HG03064 (cell line): ENCODE data around the gene OR4D2.

ENCODE experiments used
- ATAC-seq: cut with Tn5 transposase; IDR thresholded peaks from one replicate; pipeline ENCODE4 v1.9.1; 2021; ENCODE audit warnings: low read depth; ENCODE audit not compliant: unreplicated experiment

Gene OR4D2

DNA sequence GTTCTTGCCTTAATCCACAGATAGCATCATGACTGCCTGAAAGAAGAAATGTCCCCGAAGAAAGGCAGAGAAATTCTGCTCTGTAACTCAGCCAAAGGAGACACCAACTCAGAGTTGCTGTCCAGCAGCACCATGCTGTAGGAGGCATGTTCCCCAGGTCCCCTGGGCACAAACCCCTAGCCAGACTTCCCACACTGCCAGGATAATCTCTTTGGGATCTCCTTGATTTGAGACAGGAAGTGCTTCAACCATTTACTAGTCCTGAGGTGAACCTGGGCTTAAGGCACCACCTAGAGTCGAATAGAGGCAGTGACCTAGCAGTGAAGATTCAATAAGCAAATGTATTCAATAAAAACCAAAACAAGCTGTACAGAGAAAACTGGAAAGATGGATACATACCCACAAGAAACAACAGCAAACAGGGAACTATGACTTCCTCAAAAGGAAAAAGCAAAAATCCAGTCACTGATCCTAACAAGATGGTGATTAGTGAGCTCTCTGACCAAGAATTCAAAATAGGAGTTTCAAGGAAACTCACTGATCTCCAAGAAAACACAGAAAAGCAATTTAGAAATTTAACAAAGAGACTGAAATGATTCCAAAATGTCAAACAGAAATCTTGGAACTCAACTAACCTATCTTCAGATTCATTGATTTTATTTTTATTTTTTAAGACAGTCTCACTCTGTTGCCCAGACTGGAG is 5.7 kb downstream of the OR4D2 start:
- no peak for ATAC-seq

DNA sequence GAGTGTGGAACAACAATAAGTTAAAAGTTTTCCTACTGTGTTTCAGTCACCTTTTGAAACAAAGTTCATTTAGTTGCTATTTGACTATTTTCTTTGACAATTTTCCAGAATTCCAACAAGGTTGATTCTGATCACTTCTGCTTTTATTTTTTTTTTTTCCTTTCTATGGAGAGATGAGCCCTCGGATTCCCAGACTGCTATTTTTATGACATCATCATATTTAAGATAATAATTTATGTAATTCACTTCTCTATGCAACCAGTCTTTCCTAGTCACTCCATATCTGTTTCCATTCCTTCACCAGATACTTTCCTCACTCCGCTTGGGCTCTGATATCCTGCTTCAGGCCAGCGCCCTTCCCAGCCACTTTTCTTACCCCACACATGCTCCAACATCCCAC is 8.1 kb downstream of the OR4D2 start:
- no peak for ATAC-seq

DNA sequence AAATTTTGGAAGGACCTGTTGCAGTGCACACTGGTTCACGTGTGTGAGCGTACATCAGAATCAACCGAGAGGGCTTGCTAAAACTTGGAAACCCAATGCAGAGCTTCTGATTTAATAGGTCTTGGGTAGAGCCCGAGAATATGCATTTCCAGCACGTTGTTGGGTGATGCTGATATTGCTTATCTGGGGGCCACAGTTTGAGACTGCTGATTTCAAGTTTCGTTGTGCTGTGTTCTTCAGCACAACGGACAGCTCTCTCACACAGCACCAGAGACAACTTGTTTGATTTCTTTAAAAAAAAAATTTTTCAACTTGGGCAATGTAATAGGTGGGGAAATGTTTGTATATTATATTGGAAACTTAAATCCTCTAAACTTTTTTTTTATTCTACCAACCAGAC is 9.4 kb downstream of the OR4D2 start:
- no peak for ATAC-seq

DNA sequence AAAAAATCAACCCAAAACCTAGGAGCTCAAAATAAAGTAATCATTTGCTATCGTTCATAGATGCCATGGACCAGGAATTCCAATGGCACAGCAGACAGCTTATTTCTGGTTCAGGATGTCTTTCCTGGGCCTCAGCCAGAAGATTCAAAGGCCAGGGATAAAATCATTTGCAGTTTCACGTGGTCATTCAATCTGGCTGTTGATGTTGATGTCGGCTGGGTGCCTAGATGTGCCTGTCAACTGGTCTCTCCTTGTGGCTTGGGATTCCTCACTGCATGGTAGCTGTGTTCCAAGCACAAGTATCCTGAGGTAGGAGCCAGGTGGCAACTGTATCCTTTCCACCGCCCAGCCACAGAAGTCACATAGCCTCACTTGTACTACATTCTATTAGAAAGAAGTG is 15.0 kb downstream of the OR4D2 start:
- no peak for ATAC-seq

DNA sequence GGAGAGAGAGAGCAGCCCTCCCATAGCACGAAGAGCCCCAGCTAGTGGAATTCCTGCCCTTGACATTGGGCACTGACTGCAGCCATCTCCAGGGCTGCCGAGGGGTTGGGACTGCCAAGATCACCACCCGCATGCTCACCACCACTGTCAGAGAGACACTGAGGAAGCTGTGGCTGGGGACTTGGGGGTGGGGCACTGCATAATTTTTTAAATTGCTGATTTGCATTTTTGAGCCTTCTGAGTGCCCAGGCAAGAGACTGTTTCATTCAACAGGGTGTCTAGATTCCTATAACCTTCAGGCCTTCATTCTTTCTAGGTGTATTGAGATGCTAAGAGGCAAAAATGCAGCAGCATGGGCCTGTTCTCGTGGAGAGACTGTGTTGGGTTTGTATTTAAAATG is 16.7 kb downstream of the OR4D2 start:
- ATAC-seq: no peak

DNA sequence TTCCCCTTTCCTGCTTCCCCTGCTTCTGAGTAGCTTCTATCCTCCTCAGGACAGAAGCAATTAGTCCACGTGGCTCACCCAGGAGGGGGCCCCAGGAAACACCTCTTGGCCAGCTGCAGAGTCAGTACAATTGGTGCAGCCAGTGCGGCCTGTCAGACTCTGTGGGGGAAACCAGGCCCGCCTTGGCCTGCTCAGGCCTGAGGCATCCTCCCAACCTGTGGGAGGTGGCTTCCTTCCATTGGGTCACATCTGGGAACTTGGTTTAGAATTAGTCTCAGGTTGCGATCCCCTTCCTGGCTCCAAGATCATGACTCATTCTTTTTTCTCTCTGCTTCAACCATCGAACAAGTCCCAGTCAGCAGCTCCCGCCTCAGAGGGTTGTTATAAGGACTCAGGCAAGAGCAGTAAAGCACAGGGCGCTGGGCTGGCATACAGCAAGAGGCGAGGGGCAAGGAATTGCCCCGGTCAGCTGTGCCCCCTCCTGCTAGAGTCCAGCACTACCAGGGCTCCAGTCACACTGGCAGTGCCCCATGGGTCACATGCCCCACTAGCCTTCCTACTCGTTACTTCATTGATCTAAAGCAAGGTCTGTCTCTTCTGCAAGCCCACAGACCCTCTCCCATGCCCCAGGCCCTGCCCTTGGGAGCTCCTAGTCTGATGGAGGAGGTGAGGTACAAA is 17.7 kb downstream of the OR4D2 start:
- ATAC-seq: no peak

DNA sequence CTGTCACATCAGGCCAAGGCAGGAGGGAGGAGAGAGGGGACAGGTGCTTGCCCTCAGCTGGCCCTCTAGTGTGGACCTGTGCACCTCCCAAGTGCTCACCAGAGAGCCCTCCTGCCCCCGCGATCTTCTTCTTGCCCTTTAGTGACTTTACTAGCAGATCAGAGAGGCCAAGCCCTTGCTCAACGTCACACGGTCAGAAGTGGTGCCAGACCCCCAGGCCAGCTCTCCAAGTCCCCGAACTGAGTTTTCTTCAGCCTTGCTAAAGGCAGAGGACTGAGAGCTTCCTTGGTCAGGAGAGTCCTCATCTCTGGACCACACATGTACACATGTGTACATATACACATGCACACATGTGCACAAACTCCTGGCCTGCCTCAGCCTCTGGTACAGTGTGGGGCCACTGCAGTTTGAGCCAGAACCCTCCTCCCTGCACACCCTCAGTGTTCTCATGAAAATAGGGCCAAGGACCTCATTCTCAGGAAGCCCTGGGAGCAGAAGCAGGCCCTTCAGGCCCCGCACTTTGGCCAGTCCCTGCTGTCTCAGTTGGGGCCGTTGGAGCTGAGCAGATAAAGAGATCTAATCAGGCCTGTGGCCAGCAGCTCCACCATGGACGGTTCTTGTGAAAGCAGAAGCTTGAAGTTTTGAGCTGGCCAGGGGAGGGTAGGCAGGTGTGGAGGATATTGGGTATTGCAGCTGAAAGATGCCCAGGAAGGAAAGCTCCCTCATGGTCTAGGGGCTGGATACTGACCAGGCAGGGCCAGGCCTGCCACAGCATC is 18.4 kb downstream of the OR4D2 start:
- no peak for ATAC-seq

DNA sequence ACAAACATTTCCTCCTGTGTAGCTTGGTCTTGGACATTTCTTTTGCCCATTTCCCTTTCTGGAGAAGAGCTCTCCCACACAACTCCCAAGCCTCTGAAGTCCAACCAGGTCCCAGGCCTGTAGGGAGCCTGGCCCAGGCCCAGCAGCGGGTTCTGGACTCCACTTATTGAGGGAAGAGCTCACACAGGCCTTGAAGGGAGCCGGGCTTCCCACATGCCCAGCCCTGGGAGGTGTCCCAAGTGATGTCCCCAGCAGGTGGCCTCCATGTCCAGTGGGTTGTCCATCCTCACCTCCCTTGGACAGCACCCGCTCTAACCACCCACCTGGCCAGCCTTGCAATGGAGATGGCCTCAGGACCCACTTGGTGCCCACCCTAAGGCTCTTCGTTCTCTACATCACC is 19.8 kb downstream of the OR4D2 start:
- no peak for ATAC-seq

DNA sequence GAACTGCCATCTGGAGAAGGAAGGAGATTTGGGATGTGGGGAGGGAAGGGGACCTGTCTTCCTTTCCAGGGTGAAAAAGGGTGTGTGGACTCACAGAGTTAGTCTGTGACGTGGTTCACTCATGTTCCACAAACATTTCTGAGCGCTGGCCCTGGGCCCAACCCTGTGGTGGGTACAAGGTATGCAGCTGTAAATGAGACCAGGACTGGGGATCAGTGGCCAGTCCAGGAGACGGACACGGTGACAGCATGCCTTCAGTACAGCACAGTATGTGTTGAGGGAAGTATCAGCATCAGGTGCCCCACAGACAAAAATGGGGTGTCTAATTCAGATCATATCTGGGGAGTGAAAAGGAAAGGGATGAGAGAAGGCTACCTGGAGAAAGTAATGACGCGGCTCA is 20.3 kb downstream of the OR4D2 start:
- ATAC-seq: no peak

DNA sequence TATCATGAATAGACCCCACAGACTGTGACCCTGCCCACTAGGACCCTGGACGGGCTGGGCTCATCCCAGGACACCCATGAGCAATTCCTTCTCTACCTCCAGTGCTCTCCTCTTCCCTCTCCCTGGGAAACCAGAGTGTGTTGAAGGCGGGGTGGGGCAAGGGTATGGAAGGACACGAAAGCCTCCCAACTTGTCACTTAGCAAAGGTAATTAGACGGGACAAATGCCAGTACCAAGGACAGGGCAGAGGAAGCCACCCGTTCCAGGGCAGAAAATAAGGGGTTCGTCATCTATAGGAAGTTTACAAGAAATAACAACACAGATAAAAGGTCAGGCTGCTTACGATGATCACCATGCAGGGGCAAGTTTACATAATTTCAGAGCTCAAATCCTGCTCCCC is 20.9 kb downstream of the OR4D2 start:
- ATAC-seq: no peak

DNA sequence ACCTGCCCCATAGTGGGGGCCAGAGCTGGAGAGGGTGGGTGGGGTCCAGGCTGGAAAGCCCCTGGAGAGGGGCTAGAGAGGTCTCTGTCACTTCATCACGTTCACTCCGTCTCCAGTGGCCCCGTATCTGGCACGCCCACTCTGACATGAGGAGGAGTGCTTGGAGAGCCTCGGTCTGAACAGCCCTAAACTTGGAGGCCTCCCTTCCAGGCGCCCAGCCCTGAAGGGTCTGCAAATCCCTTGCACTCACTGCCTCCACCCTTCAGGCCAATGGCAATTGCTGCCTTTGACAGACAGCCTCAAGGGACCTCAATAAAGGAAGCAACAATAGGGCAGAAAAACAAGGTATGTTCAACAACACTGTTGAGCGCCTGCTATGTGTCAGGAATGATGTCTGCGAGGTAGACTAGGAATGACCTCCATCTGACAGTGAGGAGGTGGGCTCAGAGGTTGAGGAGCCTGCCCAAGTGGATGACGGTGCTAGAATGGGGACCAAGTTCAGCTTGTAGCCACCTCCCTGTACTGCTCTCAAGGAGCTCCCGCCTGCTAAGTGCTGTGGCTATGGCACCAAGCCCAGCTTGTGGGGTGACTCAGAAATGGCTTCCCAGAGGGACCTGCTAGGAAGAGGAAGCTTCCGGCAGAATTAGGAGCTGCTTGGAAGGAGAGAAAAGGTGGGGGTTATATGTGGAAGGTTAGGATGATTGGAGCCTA is 22.8 kb downstream of the OR4D2 start:
- ATAC-seq: no peak

DNA sequence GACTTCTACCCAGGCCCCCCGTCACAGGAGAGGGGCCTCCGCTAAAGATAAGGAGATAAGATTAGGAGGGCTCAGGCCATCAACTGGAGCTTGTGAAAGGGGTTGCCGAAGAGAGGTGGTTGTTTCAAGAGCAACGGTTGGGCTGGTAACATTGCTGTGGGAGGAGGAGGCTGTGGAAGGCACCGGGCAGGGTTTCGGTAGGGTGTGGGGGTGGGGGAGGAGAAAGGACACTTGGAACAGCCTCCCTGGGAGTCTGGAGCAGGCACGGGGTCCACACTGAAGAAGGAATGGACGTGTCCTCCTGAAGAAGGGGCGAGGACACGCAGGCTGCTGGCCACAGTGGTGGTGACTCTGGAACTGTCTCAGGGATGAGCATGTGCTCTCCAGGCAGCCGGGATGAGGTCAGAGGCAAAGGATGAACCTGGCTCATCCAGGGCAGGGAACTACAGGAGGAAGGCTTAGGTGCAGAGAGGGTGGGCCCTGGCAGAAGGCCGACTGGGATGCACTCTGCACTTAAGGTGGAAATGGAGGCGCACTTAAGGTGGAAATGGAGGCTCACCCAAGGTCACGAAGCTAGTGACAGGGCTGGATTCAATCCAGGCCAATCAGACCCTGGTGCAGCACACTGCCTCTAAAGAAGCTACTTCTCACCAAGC is 24.6 kb downstream of the OR4D2 start:
- no peak for ATAC-seq

DNA sequence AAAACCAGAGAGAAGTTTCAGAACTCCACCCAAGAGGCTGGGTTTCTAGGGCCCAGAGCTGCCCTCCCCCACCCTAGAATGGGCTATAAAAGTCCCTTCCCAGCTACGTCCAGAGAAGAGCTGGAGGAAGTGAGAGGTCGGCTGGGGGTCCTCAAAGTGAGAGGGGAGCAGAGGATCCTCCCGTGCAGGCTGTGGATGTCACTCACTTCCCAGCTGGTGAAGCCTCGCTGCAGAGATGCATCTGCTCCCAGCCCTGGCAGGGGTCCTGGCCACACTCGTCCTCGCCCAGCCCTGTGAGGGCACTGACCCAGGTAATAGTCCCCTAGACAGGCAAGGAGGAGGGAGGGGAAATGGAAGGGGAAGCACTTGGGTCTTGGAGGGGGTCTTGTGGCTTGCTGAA is 25.8 kb downstream of the OR4D2 start, which contains the start of gene EPX:
TSS of gene EPX (plus strand) at position 115 of the 400 bp plus-strand sequence. CDS start at position 236, 121 bp downstream.
- ATAC-seq: no peak

DNA sequence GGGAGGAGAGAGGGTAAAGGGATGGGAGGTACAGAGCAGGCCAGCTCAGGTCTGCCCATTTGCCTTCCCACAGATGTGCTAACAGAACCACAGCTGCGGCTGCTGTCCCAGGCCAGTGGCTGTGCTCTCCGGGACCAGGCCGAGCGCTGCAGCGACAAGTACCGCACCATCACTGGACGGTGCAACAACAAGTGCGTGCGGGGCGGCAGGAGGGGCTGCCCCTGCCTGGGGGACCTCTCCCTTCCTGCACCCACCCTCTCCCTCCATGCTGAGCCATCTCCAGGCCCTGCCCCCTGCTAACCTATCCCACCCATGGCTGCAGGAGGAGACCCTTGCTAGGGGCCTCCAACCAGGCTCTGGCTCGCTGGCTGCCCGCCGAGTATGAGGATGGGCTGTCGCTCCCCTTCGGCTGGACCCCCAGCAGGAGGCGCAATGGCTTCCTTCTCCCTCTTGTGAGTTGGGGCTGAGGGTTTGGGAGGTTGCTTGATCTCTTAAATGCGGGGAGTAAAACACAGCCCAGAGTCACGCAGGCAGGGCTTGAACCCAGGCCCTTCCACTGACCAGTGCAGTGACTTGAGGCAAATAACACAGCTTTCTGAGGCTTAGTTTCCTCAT is 27.0 kb downstream of the OR4D2 start:
- no peak for ATAC-seq

DNA sequence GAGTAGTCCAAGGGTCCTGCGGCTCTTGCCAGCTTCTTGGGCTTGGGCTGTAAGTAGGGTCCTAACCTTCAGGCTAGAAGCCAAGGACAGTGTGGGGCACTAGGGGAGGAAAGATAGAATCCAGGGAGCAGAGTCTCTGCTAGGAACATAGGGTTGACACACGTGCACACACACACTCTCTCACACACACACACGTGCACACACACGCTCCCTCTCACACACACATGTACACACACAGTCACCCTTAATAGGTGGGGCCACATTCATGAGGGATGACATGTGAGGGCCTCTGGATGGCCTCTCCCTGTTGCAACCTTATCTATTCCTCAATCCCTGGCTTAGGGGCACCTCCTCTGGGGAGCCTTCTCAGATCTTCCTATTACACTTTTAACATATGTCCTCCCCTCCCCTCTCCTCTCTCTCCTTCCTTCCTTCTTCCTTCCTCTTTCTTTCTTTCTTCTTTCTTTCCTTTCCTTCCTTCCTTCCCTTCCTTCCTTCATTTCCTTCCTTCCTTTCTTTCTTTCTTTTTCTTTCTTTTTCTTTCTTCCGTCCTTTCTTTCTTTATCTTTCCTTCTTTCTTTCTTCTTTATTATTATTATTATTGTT is 28.8 kb downstream of the OR4D2 start:
- ATAC-seq: no peak

DNA sequence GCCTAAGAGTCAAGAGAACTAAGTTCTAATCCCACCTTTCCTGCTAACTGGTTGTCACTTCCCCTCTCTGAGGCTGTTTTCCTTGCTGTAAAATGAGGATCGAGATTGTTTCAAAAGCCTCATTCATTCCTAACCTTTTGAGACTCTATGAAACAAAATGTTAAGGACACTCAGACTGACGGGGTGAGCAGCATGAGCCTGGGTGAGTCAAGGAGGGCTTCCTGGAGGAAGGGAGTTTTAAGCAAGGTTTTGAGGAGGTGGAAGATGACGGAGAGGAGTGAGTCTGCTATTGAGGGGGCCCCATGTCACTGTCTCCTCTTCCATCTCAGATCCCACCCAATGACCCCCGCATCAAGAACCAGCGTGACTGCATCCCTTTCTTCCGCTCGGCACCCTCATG is 29.8 kb downstream of the OR4D2 start:
- ATAC-seq: no peak

DNA sequence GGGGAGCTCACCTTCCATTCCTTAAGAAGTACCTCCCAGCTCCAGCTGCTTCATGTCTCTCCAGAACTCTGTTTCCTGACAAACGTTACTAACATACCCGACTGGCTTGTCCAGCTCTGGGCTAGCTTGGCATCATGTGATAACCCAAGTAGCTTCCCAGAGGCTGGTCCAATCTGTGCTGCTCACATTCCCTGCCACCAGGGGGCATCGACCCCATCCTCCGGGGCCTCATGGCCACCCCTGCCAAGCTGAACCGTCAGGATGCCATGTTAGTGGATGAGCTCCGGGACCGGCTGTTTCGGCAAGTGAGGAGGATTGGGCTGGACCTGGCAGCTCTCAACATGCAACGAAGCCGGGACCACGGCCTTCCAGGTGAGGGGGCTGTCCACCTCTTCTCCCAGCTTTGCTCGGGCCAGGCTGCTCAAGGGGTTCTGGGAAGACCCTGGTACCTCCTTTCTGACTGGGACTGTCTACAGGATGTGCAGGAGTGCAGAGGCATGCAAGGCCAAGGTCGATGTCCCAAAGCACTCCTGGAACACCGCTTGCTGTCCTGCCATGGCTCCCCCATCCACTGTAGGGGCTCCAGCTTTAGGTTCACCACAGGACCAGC is 33.3 kb downstream of the OR4D2 start:
- no peak for ATAC-seq

DNA sequence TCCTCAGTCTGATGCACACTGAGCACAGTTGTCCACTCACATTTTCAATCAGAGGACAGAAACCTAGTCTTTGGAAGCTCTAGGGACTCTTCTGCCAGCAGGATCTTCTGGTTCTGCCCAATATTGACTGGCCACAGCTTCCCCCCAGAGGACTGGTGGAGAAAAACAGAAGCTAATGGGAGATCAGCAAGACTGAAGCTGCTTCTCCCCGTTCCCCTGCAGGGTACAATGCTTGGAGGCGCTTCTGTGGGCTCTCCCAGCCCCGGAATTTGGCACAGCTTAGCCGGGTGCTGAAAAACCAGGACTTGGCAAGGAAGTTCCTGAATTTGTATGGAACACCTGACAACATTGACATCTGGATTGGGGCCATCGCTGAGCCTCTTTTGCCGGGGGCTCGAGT is 36.1 kb downstream of the OR4D2 start:
- ATAC-seq: no peak

DNA sequence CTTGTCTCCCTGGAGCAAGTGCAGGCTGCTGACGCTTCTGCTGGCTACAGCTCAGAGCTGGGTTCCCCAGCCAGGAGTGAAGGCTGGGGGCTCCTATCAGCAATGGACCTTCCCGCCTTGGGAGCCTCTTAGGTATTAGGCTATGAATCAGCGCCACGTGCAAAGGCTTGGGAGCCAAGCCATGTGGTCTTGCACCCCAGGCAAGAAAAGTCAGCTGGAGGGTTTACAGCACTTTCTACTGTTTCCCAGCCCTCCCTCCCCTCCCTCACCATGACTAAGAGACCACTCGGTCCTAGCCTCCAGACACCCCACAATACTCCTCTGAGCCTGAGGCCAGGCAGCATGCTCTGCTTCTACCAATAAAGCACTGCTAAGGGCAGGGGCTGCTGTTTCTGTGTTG is 38.0 kb downstream of the OR4D2 start:
- no peak for ATAC-seq
